Tibial nerve (tissue), 4 donors: ENCODE data around the gene PRRG1.

Experiments used
- CTCF ChIP-seq, 5 experiments: fragments of 200-600 bp in 3 of 5; fragments of 450-650 bp in 2 of 5; sonication (generic) in 3 of 5; IDR thresholded peaks; one replicate each; pipeline ENCODE4 v1.5.1; 2016 to 2019; ENCODE audit warnings: antibody characterized with exemption in 5 of 5, mild to moderate bottlenecking in 3 of 5, moderate library complexity in 2 of 5
- EP300 ChIP-seq, 2 donors: sonication (generic); formaldehyde crosslinking; IDR thresholded peaks; one replicate each; pipeline ENCODE4 v1.6.1; 2017; ENCODE audit warnings: antibody characterized with exemption in 2 of 2, mild to moderate bottlenecking in 1 of 2

DNA sequence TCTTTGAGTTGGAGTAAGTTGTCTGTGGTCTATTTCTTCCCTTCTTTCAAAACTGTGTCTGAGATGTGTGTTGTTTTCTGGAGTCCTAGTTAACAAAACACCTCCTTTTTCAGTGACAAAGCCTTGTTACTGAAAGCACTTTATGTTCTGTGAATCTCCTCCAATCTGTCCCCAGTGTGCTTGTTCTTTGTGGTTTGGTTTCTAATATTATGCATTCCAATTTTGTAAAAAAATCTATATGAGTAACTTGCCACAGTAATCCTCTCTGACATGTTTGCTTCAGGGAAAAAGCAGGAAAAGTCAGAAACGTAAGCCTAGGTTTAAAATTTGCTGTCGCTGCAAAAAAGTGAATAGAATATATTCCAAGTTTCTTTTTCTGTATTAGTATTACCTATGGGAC lies 12.4 kb downstream of the PRRG1 start:
- TF ChIP-seq CTCF (IDR thresholded peaks at IDR 0.05) (no peak), EP300 (IDR thresholded peaks at IDR 0.05) (no peak)
